WTC11 (cell line): Measurements from ENCODE around the gene ZNF609. TPM values are rescaled to one million over a fixed set of nuclear protein-coding genes. Genes with fewer than 3 reads are reported as not detected.

Experiments used
- ATAC-seq: fragments of 200-7000 bp; cut with Tn5 transposase; 2 replicates; pipeline ENCODE4 v1.10.0; 2021; ENCODE audit warnings: mild to moderate bottlenecking, moderate library complexity
- CTCF ChIA-PET: fragments of 300-600 bp; sonication (Branson Sonifier 250); formaldehyde crosslinking; loops from one replicate; lab custom pipeline; 2021; ENCODE audit warnings: antibody characterized with exemption; lab: Charles Lee
- POLR2A ChIA-PET: fragments of 350-600 bp; sonication (Branson Sonifier 250); formaldehyde crosslinking; loops from one replicate; lab custom pipeline; 2021; ENCODE audit warnings: antibody characterized with exemption; lab: Charles Lee
- DNase-seq: peaks from one replicate; pipeline ENCODE4 v3.0.0; 2021; ENCODE audit warnings: low spot score
- H3K27ac Mint-ChIP-seq: 2 replicates; pipeline ENCODE4 v1.8.0; 2021; ENCODE audit warnings: mixed read lengths
- H3K27me3 Mint-ChIP-seq: 2 replicates; pipeline ENCODE4 v1.8.0; 2021; ENCODE audit warnings: low read depth, mild to moderate bottlenecking, moderate library complexity, mixed read lengths
- H3K36me3 Mint-ChIP-seq: 2 replicates; pipeline ENCODE4 v1.8.0; 2021; ENCODE audit warnings: mixed read lengths
- H3K4me1 Mint-ChIP-seq: 2 replicates; pipeline ENCODE4 v1.8.0; 2022; ENCODE audit warnings: mixed read lengths
- H3K4me3 Mint-ChIP-seq: 2 replicates; pipeline ENCODE4 v1.8.0; 2021; ENCODE audit warnings: mild to moderate bottlenecking, moderate library complexity, mixed read lengths
- H3K9me3 Mint-ChIP-seq: 2 replicates; pipeline ENCODE4 v1.8.0; 2021; ENCODE audit warnings: mixed read lengths
- ATF1 ChIP-seq: sonication (generic); formaldehyde crosslinking; IDR thresholded peaks from 2 replicates; pipeline ENCODE4 v1.8.1; 2023; ENCODE audit warnings: mild to moderate bottlenecking, moderate library complexity, missing genetic modification reagents
- ATF3 ChIP-seq: sonication (generic); formaldehyde crosslinking; conservative IDR thresholded peaks from 2 replicates; pipeline ENCODE4 v1.8.1; 2022; ENCODE audit warnings: mild to moderate bottlenecking, missing genetic modification reagents
- CDX4 ChIP-seq: fragments of 250-450 bp; sonication (Bioruptor Pico); IDR thresholded peaks from 2 replicates; pipeline ENCODE4 v1.9.0; 2021; ENCODE audit warnings: moderate library complexity, mild to moderate bottlenecking, inconsistent platforms, borderline replicate concordance
- E2F4 ChIP-seq: sonication (generic); formaldehyde crosslinking; IDR thresholded peaks from 2 replicates; pipeline ENCODE4 v1.8.1; 2022; ENCODE audit warnings: low read depth, mild to moderate bottlenecking, moderate library complexity, missing genetic modification reagents, borderline replicate concordance
- EMX1 ChIP-seq: fragments of 250-450 bp; sonication (Bioruptor Pico); IDR thresholded peaks from 2 replicates; pipeline ENCODE4 v1.8.0; 2021; ENCODE audit warnings: mild to moderate bottlenecking
- ESRRA ChIP-seq: sonication (generic); formaldehyde crosslinking; IDR thresholded peaks from 2 replicates; pipeline ENCODE4 v1.8.1; 2022; ENCODE audit warnings: mild to moderate bottlenecking, missing genetic modification reagents, borderline replicate concordance
- ETV6 ChIP-seq: sonication (generic); formaldehyde crosslinking; IDR thresholded peaks from 2 replicates; pipeline ENCODE4 v1.8.1; 2022; ENCODE audit warnings: mild to moderate bottlenecking, missing genetic modification reagents
- FOXJ3 ChIP-seq: sonication (generic); formaldehyde crosslinking; IDR thresholded peaks from 2 replicates; pipeline ENCODE4 v1.9.0; 2021; ENCODE audit warnings: missing genetic modification reagents, mild to moderate bottlenecking, borderline replicate concordance
- FOXP4 ChIP-seq: sonication (generic); formaldehyde crosslinking; IDR thresholded peaks from 2 replicates; pipeline ENCODE4 v1.8.0; 2022; ENCODE audit warnings: mild to moderate bottlenecking, missing genetic modification reagents
- GABPB1 ChIP-seq: sonication (generic); formaldehyde crosslinking; IDR thresholded peaks from 2 replicates; pipeline ENCODE4 v1.8.1; 2023; ENCODE audit warnings: mild to moderate bottlenecking, missing genetic modification reagents
- GRHL2 ChIP-seq: fragments of 250-450 bp; sonication (Bioruptor Pico); IDR thresholded peaks from 2 replicates; pipeline ENCODE4 v1.8.0; 2022; ENCODE audit warnings: mild to moderate bottlenecking, moderate library complexity; ENCODE audit not compliant: insufficient replicate concordance, severe bottlenecking
- IRF1 ChIP-seq: sonication (generic); formaldehyde crosslinking; IDR thresholded peaks from 2 replicates; pipeline ENCODE4 v1.8.0; 2023; ENCODE audit warnings: missing genetic modification reagents
- NR1H2 ChIP-seq: sonication (generic); formaldehyde crosslinking; IDR thresholded peaks from 2 replicates; pipeline ENCODE4 v1.9.0; 2021; ENCODE audit warnings: mild to moderate bottlenecking, moderate library complexity, missing genetic modification reagents
- NR3C1 ChIP-seq: sonication (generic); formaldehyde crosslinking; conservative IDR thresholded peaks from 2 replicates; pipeline ENCODE4 v1.8.1; 2023; ENCODE audit warnings: low read depth, mild to moderate bottlenecking, missing genetic modification reagents
- OVOL2 ChIP-seq: fragments of 250-450 bp; sonication (Bioruptor Pico); IDR thresholded peaks from 2 replicates; pipeline ENCODE4 v1.9.0; 2021; ENCODE audit warnings: mild to moderate bottlenecking, borderline replicate concordance
- RORB ChIP-seq: fragments of 250-450 bp; sonication (Bioruptor Pico); IDR thresholded peaks from 2 replicates; pipeline ENCODE4 v1.9.0; 2021; ENCODE audit warnings: mild to moderate bottlenecking
- SP1 ChIP-seq: sonication (generic); formaldehyde crosslinking; conservative IDR thresholded peaks from 2 replicates; pipeline ENCODE4 v1.8.1; 2022; ENCODE audit warnings: missing genetic modification reagents
- TEAD1 ChIP-seq: sonication (generic); formaldehyde crosslinking; IDR thresholded peaks from 2 replicates; pipeline ENCODE4 v1.8.0; 2022; ENCODE audit warnings: mild to moderate bottlenecking, missing genetic modification reagents
- ZNF121 ChIP-seq: sonication (generic); formaldehyde crosslinking; IDR thresholded peaks from 2 replicates; pipeline ENCODE4 v1.8.0; 2023; ENCODE audit warnings: missing genetic modification reagents
- ZNF232 ChIP-seq: sonication (generic); formaldehyde crosslinking; IDR thresholded peaks from 2 replicates; pipeline ENCODE4 v1.8.0; 2022; ENCODE audit warnings: mild to moderate bottlenecking, missing genetic modification reagents
- ZNF281 ChIP-seq: sonication (generic); formaldehyde crosslinking; IDR thresholded peaks from 2 replicates; pipeline ENCODE4 v1.8.0; 2023; ENCODE audit warnings: mild to moderate bottlenecking, missing genetic modification reagents
- ZNF423 ChIP-seq: fragments of 250-450 bp; sonication (Bioruptor Pico); IDR thresholded peaks from 2 replicates; pipeline ENCODE4 v2.1.2; 2022; ENCODE audit warnings: mild to moderate bottlenecking, moderate library complexity
- ZNF512 ChIP-seq: sonication (generic); formaldehyde crosslinking; IDR thresholded peaks from 2 replicates; pipeline ENCODE4 v1.8.1; 2022; ENCODE audit warnings: missing genetic modification reagents, borderline replicate concordance
- ZNF671 ChIP-seq: fragments of 250-450 bp; sonication (Bioruptor Pico); IDR thresholded peaks from 2 replicates; pipeline ENCODE4 v1.8.0; 2021; ENCODE audit warnings: mild to moderate bottlenecking
- total RNA-seq: library from RNA; stranded (reverse); gene quantifications from 3 replicates; pipeline ENCODE4 v1.2.3, GENCODE V29; 2021

Gene ZNF609
- total RNA-seq, 1 experiment from 2014 or later: 47.4 TPM

- ChIA-PET POLR2A (no interaction called here), CTCF (interaction anchor here (0.5 kb wide), 1 partner anchor 73 kb away, joined by 4 read pairs; no protein-coding TSS in a partner anchor)
- no peaks in the 10 kb centered on the region for H3K27me3 Mint-ChIP-seq
- no peak for ATAC-seq
- TF ChIP-seq ETV6 (CRISPR knock-in tag) (no peak), ZNF423 (CRISPR knock-in tag) (no peak), ATF1 (CRISPR knock-in tag) (no peak), CDX4 (CRISPR knock-in tag) (no peak), FOXJ3 (CRISPR knock-in tag) (no peak), SP1 (CRISPR knock-in tag) (no peak), ESRRA (no peak), OVOL2 (CRISPR knock-in tag) (no peak)
- no peak overlapping the region for H3K27ac Mint-ChIP-seq
- no peaks in the 10 kb centered on the region for H3K9me3 Mint-ChIP-seq
- H3K4me1 Mint-ChIP-seq: peaks cover 44% of the 10 kb centered on the region
- DNase-seq: no peak
- 0 out of 2 replicates have a peak, but pooled peaks cover 2% of the 10 kb centered on the region for H3K36me3 Mint-ChIP-seq
- no peak overlapping the region for H3K4me3 Mint-ChIP-seq
Measured at GRCh38 chr15:64568765-64569164, 108.4 kb downstream of the ZNF609 start.

- H3K4me3 Mint-ChIP-seq: no peak overlapping the region
- no peaks in the 10 kb centered on the region for H3K27me3 Mint-ChIP-seq
- POLR2A ChIA-PET: no interaction called here
- CTCF ChIA-PET: no interaction called here
- H3K27ac Mint-ChIP-seq: peak overlapping the region; percentile 68
- H3K36me3 Mint-ChIP-seq: no peaks in the 10 kb centered on the region; the same call in 1 of the 2 replicates
- DNase-seq (no peak), ATAC-seq (no peak)
- TF ChIP-seq ZNF671 (CRISPR knock-in tag): no peak
- no peak for TF ChIP-seq ZNF121 (CRISPR knock-in tag)
- TF ChIP-seq ZNF281 (CRISPR knock-in tag): no peak
- TF ChIP-seq IRF1: no peak
- no peak for TF ChIP-seq ATF3 (CRISPR knock-in tag)
- H3K4me1 Mint-ChIP-seq: peaks cover 32% of the 10 kb centered on the region
- no peaks in the 10 kb centered on the region for H3K9me3 Mint-ChIP-seq
Measured at GRCh38 chr15:64571857-64572291, 111.5 kb downstream of the ZNF609 start.

- ChIA-PET CTCF (no interaction called here), POLR2A (interaction anchor here (0.6 kb wide), 2 partner anchors 109 to 468 kb away, joined by 4 to 5 read pairs; no protein-coding TSS in a partner anchor)
- H3K27ac Mint-ChIP-seq: peak overlapping the region; percentile 8
- H3K4me1 Mint-ChIP-seq: peaks cover 31% of the 10 kb centered on the region
- no peak for DNase-seq
- H3K36me3 Mint-ChIP-seq: no peaks in the 10 kb centered on the region; the same call in 1 of the 2 replicates
- no peaks in the 10 kb centered on the region for H3K9me3 Mint-ChIP-seq
- H3K27me3 Mint-ChIP-seq: no peaks in the 10 kb centered on the region
- H3K4me3 Mint-ChIP-seq: no peak overlapping the region
- no peak for ATAC-seq
- TF ChIP-seq EMX1 (CRISPR knock-in tag): no peak
- no peak for TF ChIP-seq RORB
- TF ChIP-seq ZNF232 (CRISPR knock-in tag): no peak
- TF ChIP-seq GABPB1 (CRISPR knock-in tag): no peak
- TF ChIP-seq FOXP4 (CRISPR knock-in tag): no peak
- no peak for TF ChIP-seq CDX4 (CRISPR knock-in tag)
- no peak for TF ChIP-seq E2F4 (CRISPR knock-in tag)
- no peak for TF ChIP-seq NR1H2
- TF ChIP-seq TEAD1 (CRISPR knock-in tag): no peak
- no peak for TF ChIP-seq GRHL2 (CRISPR knock-in tag)
- TF ChIP-seq ZNF512 (CRISPR knock-in tag): no peak
- no peak for TF ChIP-seq NR3C1
Measured at GRCh38 chr15:64572856-64573255, 112.5 kb downstream of the ZNF609 start.
